Epithelial cell of proximal tubule (primary cell): Measurements from ENCODE around the gene LINC01488. TPM values are rescaled to one million over a fixed set of nuclear protein-coding genes. Genes with fewer than 3 reads are reported as not detected.

Experiments
- DNase-seq: peaks from one replicate; pipeline ENCODE4 v3.0.0-alpha.2; 2011; ENCODE audit warnings: low read depth
- H3K4me3 ChIP-seq: 2 replicates; pipeline ENCODE4 v1.5.1; 2011; ENCODE audit warnings: low read depth, mild to moderate bottlenecking, low read length
- total RNA-seq: library from RNA; depleted of rRNA; stranded (reverse); fragments of >200 nt; gene quantifications from 2 replicates; pipeline ENCODE4 v1.2.3, GENCODE V29; 2015
- TF ChIP-seq, protein P1 (sequence below): conservative IDR thresholded peaks from 2 replicates; pipeline ENCODE4 v1.5.1; 2012; ENCODE audit warnings: low read depth, mild to moderate bottlenecking, low read length

LINC01488 gene
- total RNA-seq, 1 donor from 2014 or later: not detected

DNA sequence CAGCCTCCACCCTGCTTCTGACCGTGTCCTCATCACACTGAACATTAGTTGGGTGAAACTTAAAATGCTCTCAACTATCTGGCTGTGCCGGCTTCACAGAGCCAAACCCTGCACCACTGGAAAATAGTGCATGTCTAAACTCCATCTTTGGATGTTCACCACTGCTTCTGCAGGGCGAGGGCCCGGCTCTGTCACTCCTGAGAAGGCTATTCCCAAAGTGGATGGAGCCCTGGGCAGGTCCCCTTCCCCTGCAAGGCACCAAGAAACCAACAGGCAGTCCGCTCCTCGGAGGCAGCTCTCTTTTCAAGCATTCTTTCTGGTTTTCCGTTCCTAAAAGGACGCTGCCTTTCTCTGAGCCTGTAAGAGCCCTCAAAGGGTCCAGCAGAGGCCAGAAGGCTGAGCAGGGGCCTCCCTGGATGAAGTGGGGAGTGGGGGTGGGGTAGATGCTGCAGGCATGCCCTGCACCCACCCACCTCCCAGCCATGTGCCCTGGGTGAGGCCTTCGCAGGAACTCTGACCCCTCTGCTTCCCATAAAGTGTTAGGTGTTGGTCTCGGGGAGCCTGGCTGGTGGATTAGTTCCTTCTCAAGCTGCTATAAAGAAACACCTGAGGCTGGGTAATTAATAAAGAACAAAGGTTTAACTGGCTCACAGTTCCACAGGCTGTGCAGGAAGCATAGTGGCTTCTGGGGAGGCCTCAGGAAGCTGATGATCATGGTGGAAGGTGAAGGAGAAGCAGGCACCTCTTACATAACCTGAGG is 23.3 kb downstream of the LINC01488 start:
- H3K4me3 ChIP-seq: no peak overlapping the region
- no peak for DNase-seq
- TF ChIP-seq, protein P1, sequence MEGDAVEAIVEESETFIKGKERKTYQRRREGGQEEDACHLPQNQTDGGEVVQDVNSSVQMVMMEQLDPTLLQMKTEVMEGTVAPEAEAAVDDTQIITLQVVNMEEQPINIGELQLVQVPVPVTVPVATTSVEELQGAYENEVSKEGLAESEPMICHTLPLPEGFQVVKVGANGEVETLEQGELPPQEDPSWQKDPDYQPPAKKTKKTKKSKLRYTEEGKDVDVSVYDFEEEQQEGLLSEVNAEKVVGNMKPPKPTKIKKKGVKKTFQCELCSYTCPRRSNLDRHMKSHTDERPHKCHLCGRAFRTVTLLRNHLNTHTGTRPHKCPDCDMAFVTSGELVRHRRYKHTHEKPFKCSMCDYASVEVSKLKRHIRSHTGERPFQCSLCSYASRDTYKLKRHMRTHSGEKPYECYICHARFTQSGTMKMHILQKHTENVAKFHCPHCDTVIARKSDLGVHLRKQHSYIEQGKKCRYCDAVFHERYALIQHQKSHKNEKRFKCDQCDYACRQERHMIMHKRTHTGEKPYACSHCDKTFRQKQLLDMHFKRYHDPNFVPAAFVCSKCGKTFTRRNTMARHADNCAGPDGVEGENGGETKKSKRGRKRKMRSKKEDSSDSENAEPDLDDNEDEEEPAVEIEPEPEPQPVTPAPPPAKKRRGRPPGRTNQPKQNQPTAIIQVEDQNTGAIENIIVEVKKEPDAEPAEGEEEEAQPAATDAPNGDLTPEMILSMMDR: no peak

DNA sequence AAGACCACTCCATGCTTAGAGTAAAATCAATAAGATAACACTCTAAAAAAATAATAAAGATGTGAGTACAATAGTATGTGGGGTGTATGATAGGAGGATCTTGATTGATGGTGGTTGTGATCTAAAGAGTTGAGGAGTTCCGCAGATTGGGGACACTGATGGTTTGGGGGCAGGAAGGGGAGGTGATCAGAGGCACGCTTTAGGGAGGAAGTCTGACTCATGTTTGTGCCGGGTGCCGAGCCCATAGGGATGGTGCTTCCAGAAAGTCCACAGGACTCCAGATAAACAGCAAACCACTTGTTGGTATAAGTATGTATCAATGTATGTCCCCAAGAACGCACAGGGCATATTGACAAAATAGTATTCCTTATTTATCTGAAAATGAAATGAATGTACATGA is 27.5 kb downstream of the LINC01488 start:
- no peak overlapping the region for H3K4me3 ChIP-seq
- DNase-seq: no peak
- TF ChIP-seq, protein P1: no peak

DNA sequence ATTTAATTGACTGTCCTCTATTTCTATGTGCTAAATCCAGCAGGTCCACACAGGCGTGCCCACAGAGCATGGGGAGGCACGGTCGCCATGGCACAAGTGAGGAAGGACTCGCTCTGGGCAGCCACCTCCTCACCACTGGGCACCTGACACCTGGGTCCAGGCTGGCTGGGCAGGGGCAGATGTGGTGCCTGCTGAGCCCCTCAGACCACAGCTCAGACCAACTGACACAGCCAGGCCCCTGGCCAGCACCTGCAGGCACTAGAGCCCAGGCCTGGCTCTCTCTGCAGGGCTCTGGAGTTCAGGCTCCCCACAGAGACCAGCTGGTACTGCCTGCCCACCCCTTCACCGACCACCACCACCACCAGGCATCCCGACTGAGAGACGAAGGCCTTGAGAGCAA is 27.9 kb downstream of the LINC01488 start:
- no peak for DNase-seq
- TF ChIP-seq, protein P1: no peak
- no peak overlapping the region for H3K4me3 ChIP-seq

DNA sequence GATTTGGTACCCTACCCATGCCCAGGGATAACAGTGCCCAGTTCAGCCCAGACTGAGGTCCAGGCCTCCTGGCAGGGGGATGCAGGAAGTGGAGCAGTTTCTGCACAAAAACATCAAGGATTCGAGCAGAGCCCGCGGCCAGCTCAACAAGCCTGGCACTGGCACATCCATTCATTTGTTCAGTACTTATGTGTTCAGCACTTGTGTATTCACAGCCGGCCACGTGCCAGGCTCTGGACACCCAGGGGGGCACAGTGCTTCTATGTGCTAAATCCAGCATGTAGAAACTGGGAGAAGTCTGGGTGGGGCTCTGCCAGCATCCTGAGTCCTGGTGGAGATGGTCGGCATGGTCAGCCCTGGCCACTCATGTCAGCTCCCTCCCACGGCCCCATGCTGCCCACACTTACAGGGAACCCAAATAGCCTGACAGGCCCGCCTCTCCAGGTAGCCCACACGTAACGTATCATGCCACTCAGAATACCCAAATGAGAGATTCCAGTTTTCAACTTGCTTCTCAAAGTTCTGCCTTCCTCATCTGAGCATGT is 28.5 kb downstream of the LINC01488 start:
- TF ChIP-seq, protein P1: no peak
- no peak overlapping the region for H3K4me3 ChIP-seq
- no peak for DNase-seq

DNA sequence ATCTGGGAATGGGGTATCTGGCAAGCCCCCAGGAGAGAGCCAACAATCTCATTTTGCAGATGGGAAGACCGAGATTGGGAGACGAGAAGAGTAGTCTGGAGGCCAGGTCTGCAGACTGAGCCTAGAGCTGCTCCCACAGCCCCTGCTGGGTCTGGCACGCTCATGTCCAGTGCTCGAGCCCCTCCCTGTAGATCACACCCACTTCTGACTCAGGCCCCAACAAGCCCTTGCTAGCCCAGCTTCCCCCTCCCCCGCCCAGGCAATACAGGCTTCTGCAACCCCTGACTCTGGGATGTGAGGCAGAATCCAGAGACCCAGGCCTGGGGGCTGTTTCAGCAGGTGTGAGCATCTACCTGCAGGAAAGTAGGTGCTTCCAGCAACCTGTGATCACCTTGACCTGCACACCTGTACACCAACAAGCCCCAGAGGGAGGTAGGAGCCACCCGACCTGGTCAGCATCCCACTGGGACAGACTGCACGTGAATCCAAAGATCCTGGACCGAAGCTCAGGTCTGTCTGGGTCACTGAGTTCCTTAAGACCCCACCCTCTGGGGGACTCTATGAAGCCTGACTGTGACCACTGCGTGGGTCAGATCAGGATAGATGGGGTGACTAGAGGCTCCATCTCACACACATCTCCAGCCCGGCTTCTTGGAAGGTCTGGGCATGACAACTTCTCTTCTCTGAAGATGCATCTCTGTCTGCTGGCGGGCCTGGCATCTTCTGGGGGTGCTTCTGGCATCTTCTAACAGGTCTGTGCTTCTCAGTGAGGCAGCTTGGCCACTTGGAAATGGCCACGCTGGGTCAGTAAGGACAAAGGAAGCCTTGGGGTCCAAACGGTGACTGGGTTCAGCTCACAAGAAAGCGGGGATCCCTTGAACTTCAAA is 29.3 kb downstream of the LINC01488 start:
- TF ChIP-seq, protein P1: no peak
- no peak overlapping the region for H3K4me3 ChIP-seq
- DNase-seq: no peak

- TF ChIP-seq, protein P1: no peak
- DNase-seq: no peak
- H3K4me3 ChIP-seq: no peak overlapping the region
Measured at GRCh38 chr11:69511358-69512055, 30.0 kb downstream of the LINC01488 start.
